ENCODE data around the gene OSBPL5.

The OSBPL5 gene

GRCh38 chr11:3148990-3149851 lies 15.9 kb downstream of the OSBPL5 start:
- no peak for DNase-seq (ENCODE audit: low read depth, low spot score)

GRCh38 chr11:3148255-3148989 lies 16.7 kb downstream of the OSBPL5 start:
- no peak for DNase-seq (ENCODE audit: low read depth, low spot score)

- DNase-seq (ENCODE audit: low read depth, low spot score) = no peak
Observed at GRCh38 chr11:3147626-3148025, 17.5 kb downstream of the OSBPL5 start.

GRCh38 chr11:3147257-3147619 lies 17.9 kb downstream of the OSBPL5 start:
- DNase-seq (ENCODE audit: low read depth, low spot score) = no peak

DNA sequence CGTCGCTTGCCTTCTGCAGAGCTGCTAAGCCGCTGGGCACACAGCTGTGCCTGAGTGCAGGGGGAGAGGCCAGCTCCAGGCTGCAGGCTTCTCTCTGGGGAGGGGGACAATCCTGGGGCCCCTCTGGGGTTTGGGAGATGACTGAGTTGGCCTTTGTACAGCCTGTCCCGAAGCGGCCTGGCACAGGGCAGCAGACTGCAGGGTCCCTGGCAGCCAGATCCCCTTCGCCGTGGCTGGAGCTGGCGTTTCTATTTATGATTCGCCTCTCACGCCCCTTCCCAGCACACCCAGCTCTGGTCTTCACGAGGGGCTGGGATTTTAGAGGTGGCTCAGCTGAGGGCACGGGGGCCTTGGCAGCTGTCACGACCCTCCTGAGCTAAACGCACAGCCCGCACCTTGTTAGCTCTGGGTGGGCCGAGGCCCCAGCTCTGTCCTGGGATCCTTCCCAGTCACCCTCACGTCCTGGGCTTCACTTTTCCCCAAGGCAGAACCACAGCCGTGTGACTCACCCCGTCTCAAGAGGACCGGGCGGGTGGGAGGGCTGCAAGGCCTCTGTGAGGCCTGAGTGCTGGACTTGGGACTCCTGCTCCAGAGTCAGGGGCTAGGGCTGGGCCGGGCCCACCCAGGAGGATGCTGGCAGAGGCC lies 18.4 kb downstream of the OSBPL5 start:
- DNase-seq (ENCODE audit: low read depth, low spot score) = no peak

GRCh38 chr11:3145206-3145520 lies 19.9 kb downstream of the OSBPL5 start:
- DNase-seq (ENCODE audit: low read depth, low spot score) = no peak

DNA sequence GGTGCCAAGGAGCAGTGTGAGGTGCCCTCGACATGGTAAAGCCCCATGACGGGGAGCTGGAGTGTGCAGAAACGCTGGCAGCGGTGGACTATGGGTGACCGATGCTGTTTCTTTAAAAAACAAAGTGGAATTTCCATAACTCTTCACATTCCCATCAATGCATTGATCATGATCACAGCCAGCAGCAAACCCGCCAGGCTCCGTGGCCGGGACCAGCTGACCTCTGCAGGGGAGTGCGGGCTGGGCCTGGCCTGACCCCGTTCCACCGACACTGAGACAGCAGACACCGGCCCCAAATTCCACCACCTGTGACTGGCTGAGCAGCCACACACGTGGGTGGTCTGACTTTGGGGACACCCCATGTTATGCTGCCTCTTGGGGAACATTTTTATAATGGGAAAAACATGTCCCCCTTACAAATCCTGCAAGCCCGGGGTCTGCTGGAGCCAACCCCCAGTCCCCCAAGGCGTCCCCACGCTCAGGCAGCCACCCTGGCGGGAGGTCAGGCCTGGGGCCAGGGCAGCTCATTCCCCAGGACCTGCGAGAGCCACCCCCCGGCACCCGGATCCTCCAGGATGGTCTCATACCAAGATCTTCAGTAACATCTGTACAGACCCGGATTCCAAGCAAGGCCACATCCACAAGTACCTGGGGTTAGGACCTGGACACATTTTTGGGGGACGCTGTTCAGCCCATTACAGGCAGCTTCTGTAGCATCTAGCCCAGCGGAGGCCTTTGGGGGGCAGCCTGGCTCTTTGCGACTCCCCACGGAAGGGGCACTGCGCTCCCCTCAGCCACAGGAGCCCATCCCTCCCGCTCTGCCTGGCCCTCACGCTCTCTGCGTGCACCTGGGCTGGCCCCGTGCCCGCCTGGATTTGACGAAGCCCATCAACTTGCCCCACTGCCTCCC lies 20.6 kb downstream of the OSBPL5 start:
- no peak for DNase-seq (ENCODE audit: low read depth, low spot score)

DNA sequence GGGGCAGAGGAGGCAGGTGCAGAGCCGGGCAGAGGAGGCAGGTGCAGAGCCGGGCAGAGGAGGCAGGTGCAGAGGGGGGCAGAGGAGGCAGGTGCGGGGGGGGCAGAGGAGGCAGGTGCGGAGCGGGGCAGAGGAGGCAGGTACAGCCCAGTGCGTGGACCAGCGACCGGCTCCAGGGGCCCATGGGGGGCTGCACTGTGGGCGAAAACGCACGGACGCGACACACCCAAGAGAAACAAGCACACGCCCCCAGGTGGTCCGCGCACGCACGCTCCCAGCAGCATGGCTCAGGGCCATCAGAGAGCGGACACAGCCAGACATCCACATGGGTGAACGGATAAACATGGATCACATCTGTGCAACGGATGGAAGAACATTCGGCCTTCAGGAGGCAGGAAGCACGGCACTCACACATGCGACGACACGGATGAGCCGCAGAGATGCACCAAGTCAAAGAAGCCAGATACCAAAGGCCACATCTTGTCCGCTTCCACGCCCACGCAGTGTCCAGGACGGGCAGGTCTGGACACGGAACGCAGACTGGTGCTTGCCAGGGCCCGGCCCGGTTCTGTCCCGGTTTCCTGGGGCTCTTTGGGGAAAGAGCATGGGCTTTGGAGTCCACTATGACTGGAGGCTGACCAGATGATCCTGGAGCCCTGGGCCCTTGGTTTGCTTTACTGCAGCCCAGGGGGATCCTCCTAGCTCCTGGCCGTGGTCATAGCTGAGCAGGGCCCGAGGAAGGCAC lies 21.8 kb downstream of the OSBPL5 start:
- DNase-seq (ENCODE audit: low read depth, low spot score) = no peak

GRCh38 chr11:3140291-3140603 lies 24.9 kb downstream of the OSBPL5 start:
- no peak for DNase-seq (ENCODE audit: low read depth, low spot score)

DNA sequence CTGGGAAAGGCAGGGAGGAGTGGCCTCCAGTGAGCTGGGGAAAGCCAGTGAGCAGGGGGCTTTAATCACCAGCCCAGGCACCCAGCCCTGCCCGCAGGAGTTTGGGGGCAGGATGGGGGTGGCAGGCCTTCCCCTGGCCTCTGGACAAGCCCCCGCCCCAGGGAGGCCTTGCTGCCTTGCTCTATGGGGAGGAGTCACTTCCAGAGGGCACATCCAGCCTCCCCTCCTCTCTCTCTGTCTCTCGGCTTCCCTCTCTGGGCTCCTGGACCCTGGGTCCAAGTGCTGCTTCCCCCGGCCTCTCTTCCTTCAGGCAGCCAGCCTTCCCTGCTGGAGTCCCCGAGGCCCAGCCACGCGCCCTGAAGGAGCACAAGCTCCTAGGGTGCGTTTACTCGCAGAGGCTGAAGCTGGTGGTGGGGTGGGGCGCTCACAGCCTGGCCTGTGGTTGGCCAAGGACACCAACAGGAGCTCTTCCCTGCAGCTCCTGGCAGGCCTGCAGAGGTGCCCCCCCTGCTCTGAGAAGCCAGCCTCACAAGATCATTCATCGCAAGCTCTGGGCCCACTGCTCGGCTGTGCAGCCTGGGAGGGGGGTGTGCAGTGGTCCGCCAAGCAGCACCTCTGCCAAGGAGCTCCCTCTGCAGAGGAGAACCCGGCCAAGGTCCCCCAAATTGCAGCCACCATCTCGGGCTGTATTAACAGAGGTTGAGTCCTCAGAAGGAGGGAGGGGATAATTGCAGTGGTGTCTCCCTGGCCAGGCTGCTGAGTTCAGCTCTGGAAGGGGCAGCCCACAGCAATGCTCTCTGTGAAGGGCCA lies 25.4 kb downstream of the OSBPL5 start:
- DNase-seq (ENCODE audit: low read depth, low spot score) = no peak

- DNase-seq (ENCODE audit: low read depth, low spot score) = no peak
Observed at GRCh38 chr11:3139086-3139440, 26.0 kb downstream of the OSBPL5 start.

DNA sequence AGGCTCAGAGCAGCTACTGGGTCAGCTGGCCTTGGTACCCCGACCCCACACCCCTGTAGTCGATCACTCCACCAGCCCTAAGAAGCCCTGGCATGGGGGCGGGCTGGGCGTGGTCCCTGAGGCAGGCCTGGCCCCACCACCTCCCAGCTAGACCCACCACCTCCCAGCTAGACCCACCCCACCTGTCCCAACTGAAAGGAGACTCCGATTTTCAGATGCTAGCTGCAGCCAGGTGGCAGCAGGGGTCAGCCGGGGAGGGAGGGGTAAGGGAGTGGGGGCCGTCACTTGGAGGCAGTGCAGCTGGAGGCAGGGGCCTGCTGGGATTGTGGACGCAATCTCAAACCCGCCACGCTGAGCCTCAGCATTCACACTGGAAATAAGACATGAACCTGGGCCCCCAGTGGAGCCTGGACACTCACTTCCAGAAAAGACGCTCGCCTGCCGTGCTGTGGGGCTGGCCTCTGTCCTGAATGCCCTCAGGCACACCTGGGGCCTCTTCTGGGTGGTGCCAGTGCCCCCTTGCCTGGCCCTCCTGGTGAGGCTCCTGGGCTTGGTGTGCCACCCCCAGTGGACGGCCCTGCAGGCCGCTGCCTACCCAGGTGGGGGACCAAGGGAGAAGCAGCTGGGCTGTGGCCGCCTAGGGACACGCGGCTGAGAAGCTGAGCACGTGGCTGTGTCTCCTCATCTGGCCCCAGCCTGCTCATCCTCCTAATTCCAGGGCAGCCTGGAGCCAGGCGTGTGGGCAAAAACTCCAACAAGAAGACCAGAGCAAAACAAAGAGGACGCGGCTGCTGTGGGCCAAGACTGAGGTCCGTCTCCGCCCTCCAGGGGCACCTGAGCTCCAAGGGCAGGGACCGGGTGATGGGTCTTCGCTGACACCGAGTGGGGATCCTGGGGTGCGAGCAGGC lies 26.7 kb downstream of the OSBPL5 start:
- no peak for DNase-seq (ENCODE audit: low read depth, low spot score)

DNA sequence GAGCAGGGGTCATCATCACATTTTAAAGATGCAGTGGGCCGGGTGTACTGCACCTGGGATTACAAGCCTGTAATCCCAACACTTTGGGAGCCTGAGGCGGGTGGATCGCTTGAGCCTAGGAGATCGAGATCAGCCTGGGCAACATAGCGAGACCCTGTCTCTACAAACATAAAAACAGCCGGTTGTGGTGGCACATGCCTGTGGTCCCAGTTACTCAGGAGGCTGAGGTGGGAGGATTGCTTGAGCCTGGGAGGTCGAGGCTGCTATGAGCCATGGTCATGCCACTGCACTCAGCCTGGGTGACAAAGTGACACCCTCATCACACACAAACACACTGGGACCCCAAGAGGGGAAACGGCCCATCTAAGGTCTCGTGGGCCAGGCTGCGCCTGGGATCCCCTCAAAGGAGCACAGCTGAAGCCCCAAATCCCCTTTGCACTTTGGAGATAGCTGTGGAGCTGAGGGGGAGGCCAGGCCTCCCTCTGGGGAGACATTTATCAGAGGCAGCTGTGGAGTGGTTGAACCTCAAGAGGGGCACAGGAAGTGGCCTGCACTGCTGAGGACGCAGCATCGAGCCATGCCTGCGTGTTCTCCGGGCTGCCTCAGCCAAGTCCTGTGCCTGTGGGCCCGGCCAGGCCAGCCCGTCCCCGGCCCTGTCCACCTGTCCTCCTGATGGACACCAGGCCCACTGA lies 27.5 kb downstream of the OSBPL5 start:
- no peak for DNase-seq (ENCODE audit: low read depth, low spot score)

GRCh38 chr11:3136546-3137455 lies 28.3 kb downstream of the OSBPL5 start:
- no peak for DNase-seq (ENCODE audit: low read depth, low spot score)

DNA sequence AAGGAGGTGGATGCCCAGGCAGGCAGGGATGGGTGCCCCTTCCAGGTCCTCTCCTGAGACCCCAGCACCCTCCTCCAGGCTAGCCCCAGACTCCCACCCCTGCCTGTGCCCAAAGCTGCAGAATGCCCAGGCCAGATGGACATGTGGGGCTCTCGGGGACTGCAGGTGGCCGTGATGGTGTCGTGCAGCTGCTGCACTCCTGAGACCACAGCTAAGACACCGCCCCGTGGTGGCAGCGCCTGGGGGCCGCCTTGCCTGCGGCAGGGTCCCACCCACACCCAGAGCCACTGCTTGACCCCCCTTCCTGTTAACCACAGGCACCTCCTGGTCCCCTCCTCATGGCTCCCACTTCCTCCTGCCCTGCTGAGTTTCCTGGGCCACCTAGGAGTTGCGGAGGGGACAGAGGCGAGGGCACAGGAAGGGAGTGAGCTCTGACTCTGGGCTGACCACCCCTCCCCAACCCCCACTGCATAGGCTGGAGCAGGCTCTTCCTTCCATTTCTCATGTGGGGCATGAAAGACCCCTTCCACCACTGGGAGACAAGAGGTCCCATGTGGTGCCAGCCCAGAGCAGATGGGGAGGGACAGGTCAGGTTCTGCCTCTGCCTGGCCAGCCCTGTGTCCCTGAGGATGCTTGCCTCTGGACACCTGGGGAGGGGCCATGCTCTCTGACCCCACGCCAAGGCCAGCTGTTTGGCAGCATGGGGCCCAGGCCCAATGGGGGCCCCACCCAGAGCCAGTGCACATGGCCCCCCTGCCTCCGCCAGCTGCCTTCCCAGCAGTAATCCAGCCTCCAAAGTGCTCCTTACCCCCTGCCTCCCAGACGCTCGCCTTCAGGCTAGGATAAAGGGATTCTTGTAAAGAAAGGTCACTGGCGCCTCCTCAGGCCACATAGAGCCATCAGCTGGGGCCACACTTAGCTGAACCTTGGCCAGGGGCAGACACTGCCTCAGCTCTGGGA lies 29.3 kb downstream of the OSBPL5 start:
- DNase-seq (ENCODE audit: low read depth, low spot score) = no peak

- no peak for DNase-seq (ENCODE audit: low read depth, low spot score)
Observed at GRCh38 chr11:3134651-3135480, 30.2 kb downstream of the OSBPL5 start.

All from iPS DF 19.7 (cell line).